IPS DF 6.9 (cell line): ENCODE data around the gene CYB5D1.
"Not testable (repeated sequence)": the region's sequence is repeated elsewhere in the genome, so short reads cannot be mapped to it uniquely, and the experiment has no call there.

ENCODE experiments used
- DNase-seq: peaks from one replicate; pipeline ENCODE4 v3.0.0-alpha.2; 2013; ENCODE audit warnings: low read depth, low spot score
- H3K27ac ChIP-seq: one replicate; pipeline ENCODE4 v1.5.1; 2013; ENCODE audit warnings: low read length, control low read depth
- H3K27me3 ChIP-seq: 2 replicates; pipeline ENCODE4 v1.6.1; 2013; ENCODE audit warnings: mild to moderate bottlenecking, low read length; ENCODE audit not compliant: control insufficient read depth, insufficient read depth
- H3K36me3 ChIP-seq: 2 replicates; pipeline ENCODE4 v1.6.1; 2013; ENCODE audit warnings: low read length; ENCODE audit not compliant: control insufficient read depth, insufficient read depth
- H3K4me1 ChIP-seq: 2 replicates; pipeline ENCODE4 v1.6.1; 2013; ENCODE audit warnings: low read length; ENCODE audit not compliant: control insufficient read depth, insufficient read depth
- H3K4me3 ChIP-seq: 2 replicates; pipeline ENCODE4 v1.5.1; 2013; ENCODE audit warnings: mild to moderate bottlenecking, low read length
- H3K9me3 ChIP-seq: 2 replicates; pipeline ENCODE4 v1.6.1; 2013; ENCODE audit warnings: low read length, inconsistent platforms; ENCODE audit not compliant: control insufficient read depth, insufficient read depth
- WGBS: extraction: QIAGEN DNeasy Blood & Tissue Kit; methylation state at CpG from one replicate; pipeline ENCODE4 v1.1.7; 2013; ENCODE audit warnings: mixed read lengths, missing lambda C conversion rate; ENCODE audit not compliant: insufficient read length, insufficient coverage; 5-methylcytosine and 5-hydroxymethylcytosine counted together

Gene CYB5D1

GRCh38 chr17:7856811-7857712, 741 bp upstream of the CYB5D1 start, which contains the start of gene NAA38:
Gene NAA38 (minus strand): TSS chr17:7857559. CDS start chr17:7857463, 96 bp downstream.
- no CpG with 5 or more reads among the region's 64 CpGs for WGBS
- Histone ChIP-seq H3K4me1 (peaks cover 12% of the 10 kb centered on the region), H3K27ac (no peak within 1 kb of the TSS), H3K36me3 (no peaks in the 10 kb centered on the region), H3K9me3 (no peaks in the 10 kb centered on the region), H3K27me3 (peaks cover 28% of the 10 kb centered on the region), H3K4me3 (peak within 1 kb of the TSS; percentile 72; the same call in 1 of the 2 replicates)
- peak; percentile 97 for DNase-seq

GRCh38 chr17:7858522-7858810, 663 bp downstream of the CYB5D1 start:
- no CpG with 5 or more reads among the region's 20 CpGs for WGBS
- Histone ChIP-seq H3K9me3 (no peaks in the 10 kb centered on the region), H3K36me3 (no peaks in the 10 kb centered on the region), H3K27ac (no peak overlapping the region), H3K4me1 (peaks cover 8% of the 10 kb centered on the region; the same call in 1 of the 2 replicates), H3K4me3 (peak overlapping the region; percentile 68; the same call in 1 of the 2 replicates), H3K27me3 (peaks cover 17% of the 10 kb centered on the region)
- DNase-seq, result no peak

GRCh38 chr17:7859028-7859427, 1.2 kb downstream of the CYB5D1 start:
- WGBS, result no CpG with 5 or more reads among the region's 8 CpGs
- Histone ChIP-seq H3K4me3 (no peak overlapping the region; the same call in 1 of the 2 replicates), H3K27me3 (peaks cover 17% of the 10 kb centered on the region), H3K4me1 (peaks cover 8% of the 10 kb centered on the region; the same call in 1 of the 2 replicates), H3K36me3 (no peaks in the 10 kb centered on the region), H3K27ac (no peak overlapping the region), H3K9me3 (no peaks in the 10 kb centered on the region)
- no peak for DNase-seq

GRCh38 chr17:7862692-7863437, 5.1 kb downstream of the CYB5D1 start:
- Histone ChIP-seq H3K9me3 (no peaks in the 10 kb centered on the region), H3K27me3 (no peaks in the 10 kb centered on the region), H3K27ac (no peak overlapping the region), H3K4me3 (no peak overlapping the region), H3K4me1 (0 out of 2 replicates have a peak, but pooled peaks cover 1% of the 10 kb centered on the region), H3K36me3 (no peaks in the 10 kb centered on the region)
- no peak for DNase-seq
- WGBS, result no CpG with 5 or more reads among the region's 3 CpGs

GRCh38 chr17:7864384-7864783, 6.6 kb downstream of the CYB5D1 start:
- H3K4me1 ChIP-seq, H3K27ac ChIP-seq, H3K9me3 ChIP-seq, H3K4me3 ChIP-seq, H3K36me3 ChIP-seq, H3K27me3 ChIP-seq, DNase-seq: not testable (repeated sequence)
- no CpG with 5 or more reads among the region's 5 CpGs for WGBS

- H3K9me3 ChIP-seq, result no peaks in the 10 kb centered on the region
- H3K36me3 ChIP-seq, result no peaks in the 10 kb centered on the region
- no peaks in the 10 kb centered on the region for H3K27me3 ChIP-seq
- H3K4me1 ChIP-seq, result no peaks in the 10 kb centered on the region
- no peak overlapping the region for H3K4me3 ChIP-seq
- no CpG with 5 or more reads among the region's 5 CpGs for WGBS
- no peak for DNase-seq
- H3K27ac ChIP-seq, result no peak overlapping the region
Observed at GRCh38 chr17:7864995-7865650, 7.3 kb downstream of the CYB5D1 start.

GRCh38 chr17:7867881-7868329, 10.1 kb downstream of the CYB5D1 start:
- H3K4me1 ChIP-seq, result no peaks in the 10 kb centered on the region
- H3K4me3 ChIP-seq, result no peak overlapping the region
- H3K27ac ChIP-seq, result no peak overlapping the region
- no peaks in the 10 kb centered on the region for H3K36me3 ChIP-seq
- no CpG with 5 or more reads among the region's 5 CpGs for WGBS
- no peak for DNase-seq
- H3K27me3 ChIP-seq, result no peaks in the 10 kb centered on the region
- no peaks in the 10 kb centered on the region for H3K9me3 ChIP-seq

GRCh38 chr17:7873051-7873450, 15.2 kb downstream of the CYB5D1 start:
- Histone ChIP-seq H3K27me3 (no peaks in the 10 kb centered on the region), H3K36me3 (no peaks in the 10 kb centered on the region), H3K9me3 (no peaks in the 10 kb centered on the region), H3K27ac (no peak overlapping the region), H3K4me1 (no peaks in the 10 kb centered on the region), H3K4me3 (no peak overlapping the region)
- no peak for DNase-seq
- WGBS, result no CpG with 5 or more reads among the region's 4 CpGs

- H3K9me3 ChIP-seq, result no peaks in the 10 kb centered on the region
- no peaks in the 10 kb centered on the region for H3K27me3 ChIP-seq
- no peak overlapping the region for H3K4me3 ChIP-seq
- WGBS, result no CpG with 5 or more reads among the region's 2 CpGs
- DNase-seq, result no peak
- H3K4me1 ChIP-seq, result no peaks in the 10 kb centered on the region
- no peaks in the 10 kb centered on the region for H3K36me3 ChIP-seq
- H3K27ac ChIP-seq, result no peak overlapping the region
Observed at GRCh38 chr17:7875804-7876370, 18.1 kb downstream of the CYB5D1 start.

GRCh38 chr17:7878234-7878633, 20.4 kb downstream of the CYB5D1 start:
- no CpG with 5 or more reads among the region's 7 CpGs for WGBS
- no peak overlapping the region for H3K4me3 ChIP-seq
- H3K4me1 ChIP-seq, result no peaks in the 10 kb centered on the region
- no peaks in the 10 kb centered on the region for H3K36me3 ChIP-seq
- H3K27me3 ChIP-seq, result no peaks in the 10 kb centered on the region
- H3K27ac ChIP-seq, result no peak overlapping the region
- no peak for DNase-seq
- no peaks in the 10 kb centered on the region for H3K9me3 ChIP-seq
